ENCODE data around the gene DCST2. TPM values are rescaled to one million over a fixed set of nuclear protein-coding genes. Genes with fewer than 3 reads are reported as not detected.

The DCST2 gene
- total RNA-seq, 4 donors from 2014 or later: 3.8 to 11.5 (median 6.3) TPM

GRCh38 chr1:155024315-155024714, 9.3 kb downstream of the DCST2 start:
- WGBS, 2 donors: 92% methylated on average over 9 of the region's 9 CpGs

GRCh38 chr1:155023627-155024026, 10.0 kb downstream of the DCST2 start:
- DNase-seq (ENCODE audit: low spot score in 2 of 2): no peak
- intact Hi-C loops (cut with DNase I; ENCODE audit: low total_unique reads): no loop called here
- H3K4me3 ChIP-seq (ENCODE audit: low read depth, poor library complexity, severe bottlenecking): no peak overlapping the region
- TF ChIP-seq, protein P1, sequence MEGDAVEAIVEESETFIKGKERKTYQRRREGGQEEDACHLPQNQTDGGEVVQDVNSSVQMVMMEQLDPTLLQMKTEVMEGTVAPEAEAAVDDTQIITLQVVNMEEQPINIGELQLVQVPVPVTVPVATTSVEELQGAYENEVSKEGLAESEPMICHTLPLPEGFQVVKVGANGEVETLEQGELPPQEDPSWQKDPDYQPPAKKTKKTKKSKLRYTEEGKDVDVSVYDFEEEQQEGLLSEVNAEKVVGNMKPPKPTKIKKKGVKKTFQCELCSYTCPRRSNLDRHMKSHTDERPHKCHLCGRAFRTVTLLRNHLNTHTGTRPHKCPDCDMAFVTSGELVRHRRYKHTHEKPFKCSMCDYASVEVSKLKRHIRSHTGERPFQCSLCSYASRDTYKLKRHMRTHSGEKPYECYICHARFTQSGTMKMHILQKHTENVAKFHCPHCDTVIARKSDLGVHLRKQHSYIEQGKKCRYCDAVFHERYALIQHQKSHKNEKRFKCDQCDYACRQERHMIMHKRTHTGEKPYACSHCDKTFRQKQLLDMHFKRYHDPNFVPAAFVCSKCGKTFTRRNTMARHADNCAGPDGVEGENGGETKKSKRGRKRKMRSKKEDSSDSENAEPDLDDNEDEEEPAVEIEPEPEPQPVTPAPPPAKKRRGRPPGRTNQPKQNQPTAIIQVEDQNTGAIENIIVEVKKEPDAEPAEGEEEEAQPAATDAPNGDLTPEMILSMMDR (IDR thresholded peaks at IDR 0.05): no peak
- TF ChIP-seq POLR2A (IDR thresholded peaks at IDR 0.05): no peak
- 71 to 78% methylated on average over 5 of the region's 5 CpGs for WGBS, 2 donors

More at GRCh38 chr1:155024315-155024714, 9.3 kb downstream of the DCST2 start:
- H3K4me3 ChIP-seq (ENCODE audit: low read depth, poor library complexity, severe bottlenecking): no peak overlapping the region
- intact Hi-C loops (cut with DNase I; ENCODE audit: low total_unique reads): no loop called here
- no peak for DNase-seq (ENCODE audit: low spot score in 2 of 2)
- TF ChIP-seq, protein P1 (IDR thresholded peaks at IDR 0.05): no peak
- TF ChIP-seq POLR2A (IDR thresholded peaks at IDR 0.05): no peak

DNA sequence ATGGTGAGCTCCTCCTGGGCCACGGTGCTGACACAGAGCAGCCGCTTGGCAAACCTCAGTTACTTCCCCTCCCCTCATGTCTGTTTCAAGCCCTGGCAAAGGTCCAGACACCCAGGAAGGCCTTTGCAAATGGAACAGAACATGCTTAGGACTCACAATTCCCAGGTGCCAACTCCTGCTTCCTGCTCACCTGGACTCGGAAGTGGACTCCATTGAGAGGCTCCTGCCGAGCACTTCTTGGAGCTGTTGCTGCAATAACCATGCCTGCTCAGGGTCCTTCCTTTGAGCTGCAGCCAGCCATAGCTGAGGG, 10.7 kb downstream of the DCST2 start:
- DNase-seq (ENCODE audit: low spot score in 2 of 2): no peak
- no peak overlapping the region for H3K4me3 ChIP-seq (ENCODE audit: low read depth, poor library complexity, severe bottlenecking)
- TF ChIP-seq, protein P1 (IDR thresholded peaks at IDR 0.05): no peak
- TF ChIP-seq POLR2A (IDR thresholded peaks at IDR 0.05): no peak
- intact Hi-C loops (cut with DNase I; ENCODE audit: low total_unique reads): no loop called here
- 46 to 47% methylated on average over 4 of the region's 4 CpGs for WGBS, 2 donors

- intact Hi-C loops (cut with DNase I; ENCODE audit: low total_unique reads): no loop called here
- TF ChIP-seq, protein P1 (IDR thresholded peaks at IDR 0.05): no peak
- TF ChIP-seq POLR2A (IDR thresholded peaks at IDR 0.05): no peak
Measured at GRCh38 chr1:155022136-155022926, 11.2 kb downstream of the DCST2 start.

GRCh38 chr1:155019377-155020245, 14.0 kb downstream of the DCST2 start:
- 55 to 58% methylated on average over 11 of the region's 11 CpGs for WGBS, 2 donors
- TF ChIP-seq, protein P1 (IDR thresholded peaks at IDR 0.05): no peak
- no peak for TF ChIP-seq POLR2A (IDR thresholded peaks at IDR 0.05)
- intact Hi-C loops (cut with DNase I; ENCODE audit: low total_unique reads): loop anchor here (10.0 kb wide), 1 partner anchor 55 kb away; the partner anchor contains the start of gene PYGO2

More at GRCh38 chr1:155022136-155022926, 11.2 kb downstream of the DCST2 start:
- H3K4me3 ChIP-seq (ENCODE audit: low read depth, poor library complexity, severe bottlenecking): no peak overlapping the region
- 69 to 78% methylated on average over 8 of the region's 8 CpGs for WGBS, 2 donors
- DNase-seq (ENCODE audit: low spot score in 2 of 2): no peak

More at GRCh38 chr1:155019377-155020245, 14.0 kb downstream of the DCST2 start:
- no peak overlapping the region for H3K4me3 ChIP-seq (ENCODE audit: low read depth, poor library complexity, severe bottlenecking)
- no peak for DNase-seq (ENCODE audit: low spot score in 2 of 2)

Data from lower leg skin (tissue), 4 donors.